Inflammatory macrophage treated with lipopolysaccharide for 4 hours (primary cell): ENCODE data around the gene UBE2E2.

Experiments used
- DNase-seq: peaks from one replicate; pipeline ENCODE4 v3.0.0-alpha.2; 2020

UBE2E2 gene

GRCh38 chr3:23390989-23391553 is 187.9 kb downstream of the UBE2E2 start:
- DNase-seq = no peak

GRCh38 chr3:23395115-23395514 is 192.0 kb downstream of the UBE2E2 start:
- DNase-seq = no peak

DNA sequence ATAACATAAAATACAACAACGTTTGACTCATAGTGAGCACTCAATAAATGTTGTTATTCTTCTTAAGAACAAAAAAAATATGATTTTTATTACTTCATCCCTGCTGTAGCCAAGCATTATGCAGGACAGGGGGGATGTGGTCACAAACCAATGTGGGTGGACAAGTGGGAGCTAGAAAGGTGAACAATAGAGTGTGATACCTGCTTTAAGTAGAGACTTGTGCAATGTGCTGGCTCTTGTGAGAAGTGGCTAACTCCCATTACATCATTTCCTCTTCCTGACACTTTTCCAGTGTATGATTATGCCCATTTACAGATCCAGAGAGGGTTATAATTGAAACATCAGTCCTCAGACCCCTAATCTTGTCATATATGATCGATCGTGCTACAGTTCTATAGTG is 193.6 kb downstream of the UBE2E2 start:
- no peak for DNase-seq

DNA sequence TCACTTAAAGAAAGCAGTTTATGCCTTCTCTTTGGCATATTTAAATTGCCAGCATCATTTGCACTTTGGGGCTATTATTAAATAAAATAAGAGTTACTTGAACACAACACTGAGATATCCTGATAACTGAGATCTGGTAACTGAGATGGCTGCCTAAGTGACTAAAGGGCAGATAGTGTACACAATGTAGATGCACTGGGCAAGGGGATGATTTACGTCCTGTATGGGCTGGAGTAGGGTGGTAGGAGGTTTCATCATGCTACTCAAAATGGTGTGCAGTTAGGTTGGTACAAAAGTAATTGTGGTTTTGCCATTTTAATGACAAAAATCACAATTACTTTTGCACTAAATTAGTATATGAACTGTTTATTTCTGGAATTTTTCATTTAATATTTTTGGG is 196.1 kb downstream of the UBE2E2 start:
- no peak for DNase-seq

DNA sequence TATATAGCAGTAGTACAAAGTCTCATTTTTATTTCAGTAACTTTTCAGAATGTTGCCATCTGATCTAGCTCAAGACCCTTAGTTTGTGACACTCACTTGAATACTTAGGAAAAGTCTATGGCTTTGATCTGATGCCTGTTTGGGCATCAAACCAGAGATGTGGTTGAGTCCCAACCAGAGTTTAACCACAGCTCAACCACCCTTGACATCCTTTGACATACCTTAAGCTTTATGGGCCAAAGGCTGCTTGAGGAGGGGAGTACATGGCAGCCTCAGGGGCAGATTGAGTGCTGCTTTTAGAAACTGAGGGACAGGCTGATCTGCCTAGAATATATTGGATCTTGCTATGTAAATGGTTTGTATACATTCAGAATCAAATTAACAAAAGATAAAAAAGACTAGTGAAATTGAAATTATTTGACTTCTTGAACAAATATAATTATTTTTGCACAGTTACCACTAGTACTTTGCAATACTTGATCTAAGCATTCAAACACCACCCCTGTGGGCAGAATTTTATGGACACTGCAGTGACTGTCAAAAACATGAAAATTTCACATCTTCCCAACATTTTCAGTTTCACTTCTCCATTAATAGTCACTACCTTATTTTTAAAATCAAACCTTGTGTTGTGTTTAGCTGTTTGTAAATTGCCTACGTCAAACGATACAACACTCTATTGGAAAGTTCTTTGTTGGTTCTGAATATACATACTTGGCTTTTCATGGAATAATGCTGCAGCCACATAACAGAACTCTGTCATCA is 199.8 kb downstream of the UBE2E2 start:
- DNase-seq = peak; percentile 82

GRCh38 chr3:23404246-23404645 is 201.1 kb downstream of the UBE2E2 start:
- DNase-seq = no peak

DNA sequence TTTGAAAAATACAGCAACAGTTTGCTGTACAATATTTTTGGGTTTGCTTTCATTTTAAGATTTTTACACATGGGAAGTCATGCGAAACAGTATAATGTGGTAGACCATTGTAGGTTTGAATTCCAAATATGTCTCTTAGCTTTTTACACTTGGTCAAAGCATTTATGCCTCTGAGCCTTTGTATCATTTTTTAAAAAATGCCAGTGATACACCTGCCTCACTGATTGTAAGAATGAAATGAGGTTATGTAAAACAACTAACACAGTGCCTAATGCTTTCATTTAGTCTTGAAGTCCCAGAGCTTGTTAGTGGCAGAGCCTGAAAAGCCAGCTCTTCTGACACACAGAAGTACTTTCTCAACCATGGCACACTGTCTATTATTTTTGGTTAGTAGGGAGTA is 202.0 kb downstream of the UBE2E2 start:
- no peak for DNase-seq

DNA sequence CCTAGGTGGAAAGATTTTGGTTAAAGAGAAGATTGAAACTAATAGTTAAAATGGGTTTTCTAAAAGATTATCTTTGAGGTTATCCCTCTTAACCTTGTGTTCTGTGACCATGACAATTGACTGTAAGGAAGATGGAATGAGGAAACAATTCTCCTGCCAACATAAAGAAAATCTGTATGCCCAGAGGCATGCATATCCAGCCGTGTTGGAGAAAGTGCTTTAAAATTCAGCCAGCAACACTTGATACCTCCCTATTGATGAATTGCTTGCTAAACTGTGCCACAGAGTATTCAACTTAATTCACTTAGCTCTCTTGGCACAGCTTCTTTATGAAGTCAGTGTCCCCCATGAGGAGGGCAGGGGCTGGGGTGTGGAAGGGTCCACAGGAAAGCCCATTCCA is 203.5 kb downstream of the UBE2E2 start:
- no peak for DNase-seq

- no peak for DNase-seq
These were observed 214.9 kb downstream of the UBE2E2 start for GRCh38 chr3:23418026-23418425.

- DNase-seq = no peak
These were observed 218.8 kb downstream of the UBE2E2 start for GRCh38 chr3:23421811-23422516.

GRCh38 chr3:23422517-23422851 is 219.4 kb downstream of the UBE2E2 start:
- DNase-seq = no peak

- DNase-seq = no peak
These were observed 222.3 kb downstream of the UBE2E2 start for GRCh38 chr3:23425410-23425809.

- DNase-seq = no peak
These were observed 227.8 kb downstream of the UBE2E2 start for GRCh38 chr3:23430781-23431398.

GRCh38 chr3:23431764-23432163 is 228.6 kb downstream of the UBE2E2 start:
- no peak for DNase-seq

- no peak for DNase-seq
These were observed 232.2 kb downstream of the UBE2E2 start for GRCh38 chr3:23435318-23435717.

- DNase-seq = no peak
These were observed 232.8 kb downstream of the UBE2E2 start for GRCh38 chr3:23435904-23436303.

GRCh38 chr3:23437484-23438145 is 234.5 kb downstream of the UBE2E2 start:
- no peak for DNase-seq

GRCh38 chr3:23438657-23439056 is 235.5 kb downstream of the UBE2E2 start:
- no peak for DNase-seq

DNA sequence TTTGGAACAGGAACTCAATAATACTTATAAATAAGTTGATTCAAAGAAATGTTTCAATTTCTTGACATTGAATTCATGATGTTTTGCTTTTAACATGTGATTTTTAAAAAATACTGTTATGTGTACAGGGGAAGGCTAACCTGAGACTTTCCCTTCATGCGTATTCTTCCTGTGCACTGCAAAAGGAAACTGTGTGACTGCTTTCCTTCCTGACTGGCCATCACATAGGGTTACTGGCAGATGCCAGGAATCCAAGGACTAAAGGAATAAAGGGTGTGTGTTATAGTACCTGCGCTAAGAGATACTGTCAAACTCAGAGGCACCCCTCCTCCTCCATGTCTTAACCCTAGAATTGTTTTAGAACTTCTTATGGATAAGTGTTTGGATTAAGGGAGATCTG is 236.0 kb downstream of the UBE2E2 start:
- DNase-seq = no peak

GRCh38 chr3:23440416-23441294 is 237.5 kb downstream of the UBE2E2 start:
- DNase-seq = no peak

DNA sequence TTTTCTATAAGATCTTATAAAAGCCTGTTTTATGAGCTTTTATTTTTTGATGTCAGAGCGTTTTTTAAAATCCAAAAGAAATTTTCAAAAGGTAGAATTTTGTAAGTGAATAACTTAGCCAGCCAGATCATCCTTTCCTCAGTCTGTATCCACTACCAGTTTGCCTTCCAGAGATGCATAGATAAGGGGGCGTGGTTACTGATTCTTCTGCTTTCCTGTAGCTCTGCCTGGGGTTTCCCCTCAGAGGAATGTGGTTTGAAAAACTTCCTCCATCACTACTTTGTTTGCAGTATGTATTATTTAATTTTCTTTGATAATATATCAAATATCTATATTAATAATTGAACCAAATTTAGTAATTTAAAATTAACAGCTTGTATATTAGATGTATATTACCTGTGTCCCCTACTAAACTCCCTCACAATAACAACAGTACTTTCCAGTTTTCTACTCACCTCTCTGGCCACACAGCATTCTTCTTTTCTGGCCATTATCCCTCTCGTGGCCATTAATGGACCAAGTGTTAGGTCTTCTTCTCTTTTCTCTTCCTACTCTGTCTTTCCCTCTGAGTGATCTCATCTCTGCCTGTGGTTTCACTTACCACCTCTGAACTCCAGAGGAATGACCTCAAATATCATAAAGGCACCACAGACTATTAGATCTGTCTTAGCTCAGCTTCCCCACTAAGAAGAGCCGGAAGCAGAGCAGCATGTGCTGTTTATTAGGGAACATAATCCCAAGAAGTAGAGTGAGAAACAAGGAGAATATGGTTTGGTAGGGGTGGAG is 239.7 kb downstream of the UBE2E2 start:
- DNase-seq = peak; percentile 77
